ENCODE data around the gene PLXNC1.

Gene PLXNC1

DNA sequence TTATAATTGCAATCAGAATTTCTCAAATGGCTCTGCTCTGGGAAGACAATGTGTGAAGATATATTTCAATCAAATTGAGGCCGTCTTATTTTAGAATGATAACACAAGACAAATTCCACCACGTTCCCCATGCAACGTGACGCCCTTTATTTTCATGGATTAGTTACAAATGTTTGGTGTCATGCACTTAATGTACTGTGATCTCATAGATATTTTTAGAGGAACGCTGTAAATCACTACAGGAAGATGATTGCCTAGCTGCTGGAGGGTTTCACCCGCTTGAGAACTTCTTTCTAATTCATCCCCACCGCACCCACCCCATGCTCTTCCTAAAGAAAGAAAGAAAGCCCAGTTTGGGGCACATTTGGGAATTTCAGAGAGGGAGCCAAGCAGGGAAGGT, 117.2 kb downstream of the PLXNC1 start:
- no peak for DNase-seq (ENCODE audit: low spot score)

DNA sequence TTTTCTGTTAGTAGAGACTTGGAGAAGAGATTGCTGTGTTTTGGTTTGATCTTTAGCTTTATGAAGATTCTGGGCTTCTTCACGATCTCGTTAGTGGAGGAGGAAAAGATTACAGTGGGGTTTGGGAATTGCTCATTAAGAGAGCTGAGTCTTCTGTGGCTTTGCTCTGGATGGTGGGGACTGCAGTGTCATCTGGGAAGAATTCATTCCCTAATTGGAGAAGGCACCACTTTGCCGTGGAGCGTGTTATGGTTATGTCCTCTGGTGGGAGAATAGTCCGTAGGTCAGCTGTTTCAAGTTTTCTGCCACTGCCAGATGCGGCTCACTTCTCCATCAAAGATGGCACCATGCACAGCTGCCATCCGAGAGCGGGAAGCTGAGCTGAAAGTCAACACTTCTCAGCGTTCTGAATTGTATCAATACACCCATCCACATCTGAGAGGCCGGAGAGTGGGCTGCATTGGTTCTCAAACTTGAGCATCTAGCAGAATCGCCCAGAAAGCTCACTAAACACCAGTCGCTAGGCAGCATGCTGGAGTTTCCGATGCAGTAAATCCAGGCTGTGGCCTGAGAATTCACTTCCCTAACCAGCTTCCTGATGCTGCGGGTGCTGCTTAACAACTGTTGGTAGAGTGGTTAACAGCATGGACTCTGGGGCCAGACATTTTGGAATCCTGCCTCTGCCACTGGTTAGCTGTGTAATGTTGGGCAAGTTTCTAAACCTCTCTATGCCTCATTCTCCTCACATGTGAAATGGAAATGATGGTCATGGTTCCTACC, 117.8 kb downstream of the PLXNC1 start:
- DNase-seq (ENCODE audit: low spot score) = no peak

DNA sequence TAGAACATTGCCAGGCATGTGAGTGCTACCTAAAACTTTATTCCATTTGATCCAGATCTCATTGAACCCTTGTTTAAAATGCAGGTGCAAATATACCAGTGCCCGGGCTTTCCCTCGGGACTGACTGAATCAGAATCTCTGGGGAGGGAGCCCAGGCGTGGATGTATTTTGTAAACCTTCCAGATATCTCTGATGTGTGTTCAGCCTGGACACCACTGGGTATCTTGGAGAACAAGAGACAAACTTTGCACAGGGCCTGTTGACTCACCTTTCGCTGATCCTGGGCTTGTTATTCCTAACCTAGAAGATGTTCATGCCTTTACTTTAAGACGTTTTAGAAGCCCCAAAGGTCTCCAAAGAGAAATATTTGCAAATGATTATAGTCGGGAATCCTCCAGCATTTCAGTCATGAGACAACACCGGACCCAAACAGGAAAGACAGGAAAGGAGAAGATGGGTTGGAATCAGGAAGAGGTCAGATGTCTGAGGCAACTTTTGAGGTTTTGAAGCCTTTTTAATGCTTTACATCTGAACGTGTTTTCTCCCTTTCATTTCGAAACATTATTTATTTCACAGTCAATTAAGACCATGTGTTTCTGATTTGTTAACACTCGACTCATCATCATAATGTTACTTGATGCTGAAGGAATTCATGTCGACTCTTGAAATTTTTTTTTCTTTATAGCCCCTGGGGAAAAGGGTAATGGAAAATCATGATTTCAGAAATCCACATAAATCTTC, 118.6 kb downstream of the PLXNC1 start:
- no peak for DNase-seq (ENCODE audit: low spot score)

DNA sequence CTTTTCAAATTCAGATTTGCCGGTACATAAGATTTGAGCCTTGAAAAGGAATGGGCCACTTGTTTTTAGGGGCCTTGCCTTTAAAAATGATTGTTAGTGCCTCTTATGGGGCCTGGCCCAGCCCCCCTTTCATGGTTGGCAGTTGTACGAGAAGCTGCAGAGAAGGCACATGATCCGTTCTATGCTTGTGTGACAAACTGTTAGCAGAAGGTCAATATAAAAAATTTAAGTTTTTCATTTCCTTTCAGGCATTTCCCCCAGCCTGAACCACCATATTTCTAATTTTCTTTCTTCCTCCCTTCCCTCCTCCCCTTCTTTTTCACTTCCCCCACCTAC, 119.1 kb downstream of the PLXNC1 start:
- no peak for DNase-seq (ENCODE audit: low spot score)

DNA sequence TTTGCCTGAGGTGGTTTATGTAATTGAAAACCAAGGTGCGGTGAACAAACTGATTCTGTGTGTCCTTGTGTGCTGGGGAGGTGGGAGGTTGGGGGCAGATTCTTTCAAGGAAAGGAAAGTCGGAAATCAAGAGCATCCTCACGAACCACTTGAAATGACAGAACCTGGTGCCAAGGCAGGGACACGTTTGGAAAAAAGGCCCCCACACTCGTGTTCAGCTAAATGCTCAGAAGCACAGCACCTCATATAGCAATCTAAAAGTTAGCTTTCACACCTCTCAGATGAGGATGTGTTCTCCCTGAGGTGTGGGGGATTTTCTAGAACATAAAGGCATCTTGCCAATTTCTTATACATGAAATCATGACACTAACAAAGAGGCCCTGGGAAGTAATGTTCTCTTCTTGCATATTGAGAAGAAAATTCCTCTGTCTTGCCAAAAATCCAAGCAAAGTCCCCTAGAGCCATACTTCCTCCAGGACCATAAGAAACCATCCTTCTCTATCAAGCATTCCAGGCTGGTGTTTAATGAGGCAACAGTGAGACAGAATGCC, 119.6 kb downstream of the PLXNC1 start:
- DNase-seq (ENCODE audit: low spot score) = no peak

DNA sequence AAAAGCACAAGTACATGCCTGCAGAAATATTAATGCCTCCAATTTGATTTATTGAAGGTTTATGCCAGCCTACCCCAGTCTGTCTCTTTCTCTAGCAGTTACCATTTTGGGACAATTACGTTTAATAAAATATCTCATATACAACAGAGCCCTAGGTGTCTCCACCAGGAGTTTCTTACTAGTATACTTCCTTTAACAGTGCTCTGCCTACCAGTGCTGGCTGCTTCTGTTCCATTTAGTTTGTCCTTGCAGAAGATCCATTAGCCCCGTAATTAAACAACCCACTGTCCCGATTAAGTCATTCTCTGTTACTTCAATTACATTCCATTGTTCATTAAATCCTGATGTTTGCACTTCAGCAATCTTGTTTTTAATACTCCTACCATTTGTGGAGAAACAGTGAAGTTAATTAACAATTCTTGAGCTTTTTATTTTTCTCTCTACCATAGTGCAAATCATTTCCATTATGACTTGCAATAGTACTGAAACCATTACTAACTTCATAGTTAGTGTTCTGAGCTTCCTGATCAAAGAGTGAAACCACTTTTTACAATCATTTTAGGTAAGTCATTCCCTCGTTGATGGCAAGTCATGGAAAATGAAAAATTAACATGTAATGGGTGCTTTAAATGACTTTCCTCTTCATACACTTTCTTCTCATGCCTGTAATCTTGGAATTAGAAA, 121.1 kb downstream of the PLXNC1 start:
- DNase-seq (ENCODE audit: low spot score) = no peak

DNA sequence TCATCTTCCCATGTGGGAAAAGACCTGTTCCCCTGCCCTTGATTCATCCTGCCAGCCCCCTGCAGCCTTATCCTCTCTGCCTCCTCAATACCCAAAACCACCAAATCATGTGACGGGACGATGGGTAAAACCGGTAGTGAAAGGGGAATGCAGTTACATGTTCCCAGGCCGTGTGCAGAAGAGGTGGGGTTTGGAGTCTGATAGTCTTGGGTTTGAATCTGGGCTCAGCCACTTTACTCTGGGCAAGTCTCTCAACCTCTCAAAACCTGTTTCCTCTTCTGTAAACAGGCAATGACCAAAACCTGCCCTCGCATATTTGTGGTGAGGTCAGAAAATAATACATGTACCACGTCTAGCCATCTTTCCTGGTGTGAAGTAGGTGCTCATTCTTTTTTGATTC, 123.0 kb downstream of the PLXNC1 start:
- DNase-seq (ENCODE audit: low spot score) = no peak

DNA sequence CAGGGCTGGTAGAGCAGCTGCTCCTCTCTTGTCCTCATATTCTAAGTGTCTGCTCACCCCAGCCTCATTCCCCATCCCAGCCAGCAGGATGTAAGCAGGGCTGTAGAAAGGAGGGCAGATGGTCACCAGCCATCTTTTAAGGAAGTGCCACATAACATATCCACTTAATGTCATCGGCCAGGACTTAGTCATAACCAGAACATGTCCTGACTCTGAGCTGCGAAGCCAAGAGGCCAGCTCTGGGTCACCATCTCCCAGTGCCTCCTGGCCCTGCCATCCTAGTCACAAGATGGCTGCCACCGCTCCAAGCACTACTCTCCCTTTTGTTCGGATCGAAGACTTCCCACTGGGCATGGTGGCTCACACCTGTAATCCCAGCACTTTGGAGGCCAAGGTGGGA, 123.9 kb downstream of the PLXNC1 start:
- no peak for DNase-seq (ENCODE audit: low spot score)

DNA sequence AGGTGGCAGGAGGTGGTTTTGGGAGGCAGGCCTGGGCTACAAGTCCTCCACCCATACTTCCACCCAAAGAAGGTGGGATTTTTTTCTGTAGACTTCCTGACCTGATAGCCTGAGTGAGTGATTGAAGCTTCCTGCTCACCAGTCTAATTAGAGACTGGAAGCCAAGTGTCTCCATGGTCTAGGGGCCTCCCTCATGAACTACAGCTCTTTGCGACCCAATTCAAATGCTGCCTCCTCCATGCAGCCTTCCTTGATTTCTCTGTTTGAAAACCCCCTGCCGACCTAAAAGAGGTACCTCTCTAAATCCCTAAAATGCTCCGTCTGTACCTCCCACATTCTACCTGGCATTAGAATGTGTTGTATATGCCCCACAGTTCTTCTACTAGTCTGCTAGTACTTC, 124.9 kb downstream of the PLXNC1 start:
- DNase-seq (ENCODE audit: low spot score) = no peak

DNA sequence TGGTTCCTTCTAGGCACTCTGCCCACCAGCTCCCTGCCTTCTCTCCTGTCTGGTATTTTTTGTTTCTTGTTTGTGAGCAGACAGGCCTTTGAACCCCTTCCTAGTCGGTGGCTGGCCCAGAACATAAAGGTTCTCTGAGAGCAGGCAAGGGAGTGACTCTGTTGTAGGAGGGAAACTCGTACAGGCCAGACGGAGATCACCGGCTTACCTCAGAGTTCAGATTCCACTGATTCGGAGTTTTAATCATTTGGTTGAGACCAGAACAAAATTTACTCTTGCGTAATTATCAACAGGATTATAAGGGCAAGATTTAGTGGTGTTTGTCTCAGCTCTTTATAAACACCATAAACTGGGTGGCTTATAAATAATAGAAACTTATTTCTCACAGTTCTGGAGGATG, 128.3 kb downstream of the PLXNC1 start:
- DNase-seq (ENCODE audit: low spot score) = no peak

DNA sequence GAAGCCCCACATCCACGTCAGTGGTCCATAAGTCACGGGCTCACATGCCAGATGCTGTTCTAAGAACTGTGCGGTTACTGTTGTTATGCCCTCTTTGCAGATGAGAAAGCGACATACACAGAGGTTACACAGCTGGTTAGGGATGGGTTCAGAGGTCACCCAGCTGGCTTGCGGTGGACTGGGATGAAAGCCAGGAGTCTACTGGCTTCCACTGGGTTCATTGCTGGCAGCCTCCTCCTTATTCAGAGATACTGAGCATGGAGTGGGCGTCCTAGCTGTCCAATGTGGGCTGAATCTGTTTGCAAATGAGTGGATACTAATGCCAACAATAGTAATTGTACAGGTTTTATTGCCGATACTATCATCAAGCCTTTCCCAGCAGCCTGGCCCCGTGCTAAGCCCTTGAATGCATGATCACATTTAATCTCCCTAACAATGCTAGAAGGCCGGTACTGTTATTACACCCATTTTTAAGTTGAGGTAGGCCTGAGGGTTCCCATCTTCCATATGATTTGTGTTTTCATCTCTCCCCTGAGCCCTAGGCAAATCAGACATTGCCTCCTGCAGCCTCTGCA, 129.1 kb downstream of the PLXNC1 start:
- peak; percentile 58 for DNase-seq (ENCODE audit: low spot score)

DNA sequence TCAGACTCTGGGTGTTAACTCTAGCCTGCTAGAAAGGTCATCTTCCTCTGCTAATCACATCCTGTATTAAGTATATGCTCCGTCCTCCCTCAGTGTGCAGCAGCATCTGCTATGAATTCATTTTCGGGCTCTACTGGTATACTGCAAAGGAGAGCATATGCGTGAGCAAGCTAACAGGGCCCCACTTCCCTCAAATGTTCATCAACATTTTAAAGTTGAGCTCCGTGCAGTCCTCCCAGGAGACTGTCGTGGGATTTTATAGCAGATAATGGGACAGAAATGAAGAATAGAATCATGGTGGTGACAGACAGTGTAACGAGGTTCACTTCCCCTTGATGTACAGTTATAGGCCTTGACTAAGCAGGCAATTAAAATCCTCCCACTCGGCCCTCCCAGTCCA, 131.7 kb downstream of the PLXNC1 start:
- no peak for DNase-seq (ENCODE audit: low spot score)

DNA sequence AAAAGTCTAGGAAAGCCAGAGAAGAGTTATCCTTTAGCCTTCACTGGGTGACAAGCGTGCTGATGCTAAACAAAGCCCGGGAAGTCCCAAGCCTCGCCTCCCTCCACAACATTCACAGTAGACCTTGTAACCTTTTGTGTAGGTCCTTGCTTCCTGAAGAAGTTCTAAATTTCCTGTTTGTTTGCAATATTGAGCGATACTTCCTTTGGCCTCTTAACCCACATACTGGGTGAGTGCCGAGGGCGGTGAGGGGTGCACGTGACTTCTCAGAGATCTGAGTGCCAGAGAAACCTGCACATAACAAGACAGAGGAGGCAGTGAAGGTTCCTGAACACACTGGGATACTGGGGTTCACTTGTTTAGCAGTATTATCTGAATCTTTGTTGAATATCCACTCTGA, 134.3 kb downstream of the PLXNC1 start:
- DNase-seq (ENCODE audit: low spot score) = no peak

DNA sequence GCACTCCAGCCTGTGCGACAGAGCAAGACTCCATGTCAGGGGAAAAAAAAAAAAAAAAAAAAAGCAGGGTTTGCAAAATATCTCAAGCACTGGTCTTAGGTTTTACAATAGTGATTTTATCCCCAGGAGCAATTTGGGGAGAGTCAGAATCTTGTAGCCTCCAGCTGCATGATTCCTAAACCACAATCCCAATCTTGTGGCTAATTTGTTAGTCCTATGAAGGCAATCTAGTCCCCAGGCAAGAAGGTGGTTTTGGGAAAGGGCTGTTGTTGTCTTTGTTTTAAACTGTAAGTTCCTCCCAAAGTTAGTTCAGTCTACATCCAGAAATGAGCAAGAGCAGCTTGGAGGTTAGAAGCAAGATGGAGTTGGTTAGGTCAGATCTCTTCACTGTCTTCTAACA, 135.7 kb downstream of the PLXNC1 start:
- no peak for DNase-seq (ENCODE audit: low spot score)

DNA sequence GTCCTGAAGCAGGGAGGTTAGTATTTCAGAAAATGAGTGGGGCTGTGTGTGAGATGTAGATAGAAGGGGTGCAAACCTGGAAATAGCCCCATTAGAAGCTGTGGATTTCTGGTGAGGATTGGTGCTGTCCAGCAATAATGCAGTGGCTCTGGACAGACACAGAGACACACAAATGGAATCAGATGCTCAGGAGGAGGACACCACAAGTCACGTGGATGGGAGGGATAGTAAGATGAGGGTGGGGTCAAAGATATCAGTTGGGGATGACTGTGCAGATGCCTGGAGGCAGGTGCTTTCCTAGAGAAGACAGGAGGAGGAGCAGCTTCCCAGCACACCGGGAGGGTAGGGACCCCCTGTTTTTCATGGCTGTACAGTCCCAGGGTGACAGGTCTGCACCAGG, 136.5 kb downstream of the PLXNC1 start:
- DNase-seq (ENCODE audit: low spot score) = no peak

DNA sequence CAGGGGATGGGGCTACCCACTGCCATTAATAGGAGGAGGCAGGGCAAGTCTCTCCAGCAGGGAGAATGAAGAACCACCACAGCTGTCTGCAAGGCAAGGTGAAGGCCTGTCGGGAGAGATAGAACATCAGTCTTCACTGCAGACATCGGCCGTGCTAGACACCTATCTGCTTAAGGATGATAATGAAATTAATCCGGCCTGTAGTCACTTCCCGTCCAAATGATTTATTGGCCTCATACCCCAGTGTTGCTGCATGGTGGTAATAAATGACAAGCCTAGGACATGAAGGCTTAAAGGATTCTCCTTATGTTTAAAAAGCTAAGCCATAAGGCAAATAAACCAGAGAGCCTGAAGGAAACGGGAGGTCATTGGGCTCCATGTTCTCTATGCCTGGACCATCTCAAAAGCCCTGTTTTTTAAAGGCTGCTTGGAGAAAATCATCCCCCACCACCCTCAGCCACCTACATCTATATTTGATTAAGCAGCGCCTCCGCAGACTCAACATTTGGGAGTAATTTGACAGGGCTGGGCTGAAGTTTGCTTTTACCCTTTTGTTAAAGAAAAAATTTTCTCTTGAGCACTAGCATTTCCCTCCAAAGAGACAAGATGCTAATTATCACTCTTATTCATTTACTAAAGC, 137.7 kb downstream of the PLXNC1 start:
- no peak for DNase-seq (ENCODE audit: low spot score)

DNA sequence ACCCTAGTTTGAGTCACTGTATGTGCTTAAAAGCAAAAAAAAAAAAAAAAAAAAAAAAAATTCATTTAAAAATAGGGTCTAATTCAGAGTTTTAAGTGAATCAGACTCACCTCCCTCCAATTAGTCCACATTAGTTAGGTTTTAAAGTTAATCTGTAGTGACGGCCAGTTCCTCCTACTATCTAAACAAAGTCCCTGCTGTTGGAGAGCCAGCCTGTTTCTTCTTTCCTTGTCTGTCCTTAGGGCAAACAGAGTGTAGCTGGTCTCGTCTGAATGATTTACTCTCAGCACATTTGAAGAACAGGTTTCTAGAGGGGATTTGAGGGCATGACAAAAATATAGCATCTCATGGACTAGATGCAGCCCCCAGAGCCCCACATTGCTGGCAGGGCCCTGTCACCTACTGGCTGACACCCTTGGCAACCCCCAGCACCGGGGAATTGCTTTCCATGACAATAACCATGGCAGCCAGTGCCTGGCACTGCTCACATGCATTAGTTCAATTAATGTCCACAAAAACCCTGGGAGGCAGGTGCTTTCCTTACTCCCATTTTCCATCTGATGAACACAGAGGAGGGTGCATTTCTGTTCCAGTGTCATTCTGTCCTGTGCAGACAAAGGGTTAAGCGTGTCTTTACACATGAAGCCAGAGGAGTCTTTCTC, 138.3 kb downstream of the PLXNC1 start:
- DNase-seq (ENCODE audit: low spot score) = no peak

DNA sequence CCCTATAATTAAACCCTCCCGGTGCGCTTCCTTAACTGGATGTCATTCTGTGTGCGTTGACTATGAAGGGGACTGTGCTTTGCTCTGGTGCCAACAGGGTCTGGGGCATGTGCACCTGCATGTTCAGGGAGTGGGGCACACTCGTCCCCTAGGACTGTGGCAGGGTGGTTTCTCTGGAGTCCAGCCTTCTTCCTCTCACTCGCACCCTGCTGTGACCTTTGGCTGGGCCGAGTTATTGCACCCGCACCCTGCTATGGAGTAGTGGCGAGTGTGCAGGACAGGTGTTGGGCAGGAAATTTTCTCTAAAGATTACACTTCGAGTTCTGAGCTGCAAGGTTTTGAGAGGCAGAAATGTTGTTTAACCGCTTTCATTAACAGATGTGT, 138.9 kb downstream of the PLXNC1 start:
- DNase-seq (ENCODE audit: low spot score) = no peak

DNA sequence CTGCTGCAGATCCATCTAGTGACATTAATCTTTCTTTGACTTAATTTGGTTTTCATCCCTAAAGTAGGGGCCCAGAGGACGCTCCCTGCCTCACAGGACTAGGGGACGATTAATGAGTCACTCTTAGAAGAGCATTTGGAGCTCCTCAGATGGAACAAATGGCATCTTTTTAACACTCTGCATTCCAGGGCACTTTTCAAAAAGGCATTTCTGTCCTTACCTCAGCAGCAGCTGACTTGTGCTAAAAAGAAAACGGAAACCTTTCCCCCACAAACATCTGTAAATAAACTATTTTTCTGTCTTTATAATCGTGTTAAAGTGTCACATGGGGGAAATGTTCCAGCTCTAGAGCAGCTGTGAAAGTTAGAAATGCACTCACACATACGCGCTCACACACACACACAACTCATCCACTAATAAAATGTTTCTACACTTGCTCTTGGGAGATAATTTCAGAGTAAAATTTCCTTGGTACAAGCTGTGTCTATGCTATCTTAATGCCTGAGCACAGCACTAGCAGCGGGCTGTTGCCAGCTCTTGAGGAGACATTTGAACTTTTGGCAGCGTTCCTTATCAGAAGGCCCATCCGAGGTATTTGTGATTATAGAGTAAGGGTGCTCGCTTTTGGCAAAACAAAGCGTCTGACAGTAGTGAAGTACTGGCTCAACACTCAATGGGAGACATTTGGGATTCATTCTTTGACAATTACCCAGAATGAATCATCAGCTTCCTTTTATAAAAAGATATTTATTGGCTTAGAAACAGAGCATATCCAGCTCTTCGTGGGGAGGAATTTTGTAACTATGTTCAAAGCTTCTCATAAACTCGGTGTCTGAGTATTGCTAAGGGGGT, 141.3 kb downstream of the PLXNC1 start:
- no peak for DNase-seq (ENCODE audit: low spot score)

DNA sequence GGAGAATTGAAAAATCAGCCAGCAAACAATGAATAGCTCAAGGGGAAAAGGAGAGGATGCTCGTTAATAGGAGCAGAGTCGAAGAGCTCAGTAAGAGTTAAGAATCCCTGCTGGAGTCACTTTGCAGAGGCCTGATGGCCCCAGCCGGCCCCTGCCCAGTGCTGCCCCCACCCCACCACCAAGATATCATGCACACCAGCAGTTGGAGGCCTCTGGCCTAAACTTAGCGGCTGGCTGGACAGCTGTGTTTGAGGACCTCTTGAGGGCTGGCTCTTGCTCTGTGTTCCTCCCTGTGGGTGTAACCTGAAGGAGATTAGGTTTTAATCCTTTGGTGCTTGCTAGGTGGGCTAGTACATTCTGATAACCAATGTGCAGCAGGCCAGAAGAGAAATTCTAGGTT, 142.0 kb downstream of the PLXNC1 start:
- DNase-seq (ENCODE audit: low spot score) = no peak

Data from globus pallidus (tissue), 1 donor.